ENCODE data around the gene NOX4. TPM values are rescaled to one million over a fixed set of nuclear protein-coding genes. Genes with fewer than 3 reads are reported as not detected.
"Not testable (repeated sequence)": the region's sequence is repeated elsewhere in the genome, so short reads cannot be mapped to it uniquely, and the experiment has no call there.

Gene NOX4
- total and polyA plus RNA-seq, 2 of the 8 experiments (the other 6 are each of a cell fraction or from before 2014, with no cell fraction given): 2.0 to 2.3 TPM

GRCh38 chr11:89288004-89288403 lies 203.2 kb downstream of the NOX4 start:
- H2AK5ac ChIP-seq (ENCODE audit: low read depth, low read length); H2BK120ac ChIP-seq (replicated peaks; ENCODE audit: low read depth, low read length); H3K18ac ChIP-seq (ENCODE audit: extremely low read depth, low read length); H3K36me3 ChIP-seq (ENCODE audit: control insufficient read depth in 2 of 4, insufficient read depth in 4 of 4, low read length in 3 of 4); H2BK15ac ChIP-seq (ENCODE audit: low read length); H4K20me1 ChIP-seq (replicated peaks in 1 of 2; ENCODE audit: control insufficient read depth in 1 of 2, insufficient read depth in 2 of 2, low read length in 2 of 2); H4K8ac ChIP-seq (ENCODE audit: extremely low read depth, insufficient read depth, low read length); FAIRE-seq; H3K4me2 ChIP-seq (ENCODE audit: insufficient read depth in 1 of 2, low read depth in 2 of 2, low read length in 2 of 2); H2BK5ac ChIP-seq (ENCODE audit: low read depth, low read length); H3K56ac ChIP-seq (replicated peaks; ENCODE audit: insufficient read length, low read depth, low read length); POLR2A ChIA-PET (ENCODE audit: partially characterized antibody); H3K23me2 ChIP-seq (ENCODE audit: low read depth, low read length); H2BK20ac ChIP-seq (ENCODE audit: low read length); H3K9me3 ChIP-seq (ENCODE audit: insufficient read depth in 2 of 2, low read depth in 1 of 2, low read length in 1 of 2); CTCF ChIA-PET (ENCODE audit: partially characterized antibody); H3K79me2 ChIP-seq (ENCODE audit: control insufficient read depth in 1 of 2, insufficient read depth in 2 of 2, low read length in 2 of 2); H3K27ac ChIP-seq (ENCODE audit: low read depth, low read length); H2BK12ac ChIP-seq (ENCODE audit: low read depth, low read length); H2AFZ ChIP-seq (ENCODE audit: low read length); H3K4ac ChIP-seq (replicated peaks; ENCODE audit: insufficient read length, low read depth, low read length); H3K27me3 ChIP-seq (replicated peaks in 1 of 4; ENCODE audit: control insufficient read depth in 3 of 4, extremely low read depth in 1 of 4, insufficient read depth in 3 of 4, low read length in 3 of 4); H3K9ac ChIP-seq (replicated peaks in 1 of 4; ENCODE audit: extremely low read depth in 1 of 4, low read depth in 3 of 4, low read length in 3 of 4); H4K5ac ChIP-seq (ENCODE audit: insufficient read length, low read depth, low read length); H4K91ac ChIP-seq (replicated peaks; ENCODE audit: insufficient read length, low read length); DNase-seq (ENCODE audit: low read depth in 1 of 2, low spot score in 2 of 2); H3K4me3 ChIP-seq (ENCODE audit: extremely low read depth in 1 of 4, insufficient read depth in 2 of 4, low read depth in 3 of 4, low read length in 4 of 4); H3K14ac ChIP-seq (ENCODE audit: insufficient read length); H3K4me1 ChIP-seq (replicated peaks in 1 of 4; ENCODE audit: control insufficient read depth in 3 of 4, insufficient read depth in 4 of 4, low read length in 3 of 4); H3K23ac ChIP-seq (ENCODE audit: insufficient read length); H3K79me1 ChIP-seq (ENCODE audit: low read depth, low read length): not testable (repeated sequence)
- WGBS, 2 experiments (ENCODE audit: extremely low coverage in 1 of 2, insufficient coverage in 1 of 2, insufficient read length in 1 of 2, insufficient replicate concordance in 2 of 2, low coverage in 1 of 2, low lambda C conversion rate in 2 of 2, missing lambda C conversion rate in 1 of 2): 98% methylated on average over 3 of the region's 3 CpGs; no CpG with 5 or more reads in 1 of the 2 experiments

DNA sequence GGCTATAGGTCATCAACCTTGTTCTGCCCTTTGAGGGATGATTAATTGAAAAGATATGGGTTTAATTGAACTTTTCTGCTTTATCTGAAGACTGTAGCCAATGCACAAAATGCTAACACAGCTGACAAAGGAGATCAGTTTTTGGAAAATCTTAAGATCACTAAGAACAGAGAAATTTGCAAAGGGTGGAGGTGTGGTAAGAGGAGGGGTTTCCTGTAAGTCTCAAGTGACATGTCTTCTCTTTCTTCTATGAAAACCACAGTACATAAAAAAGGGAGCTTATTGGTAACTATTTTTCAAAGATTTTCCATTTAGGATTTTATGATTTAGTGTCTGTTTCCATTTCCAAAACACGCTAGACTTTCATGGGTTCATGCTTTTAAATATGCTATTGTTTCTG lies 204.6 kb downstream of the NOX4 start:
- H4K91ac ChIP-seq (replicated peaks; ENCODE audit: insufficient read length, low read length); H3K4me1 ChIP-seq (replicated peaks in 1 of 4; ENCODE audit: control insufficient read depth in 3 of 4, insufficient read depth in 4 of 4, low read length in 3 of 4); H3K23ac ChIP-seq (ENCODE audit: insufficient read length); H2BK120ac ChIP-seq (replicated peaks; ENCODE audit: low read depth, low read length); H4K8ac ChIP-seq (ENCODE audit: extremely low read depth, insufficient read depth, low read length); H2AFZ ChIP-seq (ENCODE audit: low read length); H3K14ac ChIP-seq (ENCODE audit: insufficient read length); H3K9me3 ChIP-seq (ENCODE audit: insufficient read depth in 2 of 2, low read depth in 1 of 2, low read length in 1 of 2); H2BK15ac ChIP-seq (ENCODE audit: low read length); H3K4ac ChIP-seq (replicated peaks; ENCODE audit: insufficient read length, low read depth, low read length); H3K56ac ChIP-seq (replicated peaks; ENCODE audit: insufficient read length, low read depth, low read length); H3K27me3 ChIP-seq (replicated peaks in 1 of 4; ENCODE audit: control insufficient read depth in 3 of 4, extremely low read depth in 1 of 4, insufficient read depth in 3 of 4, low read length in 3 of 4); CTCF ChIA-PET (ENCODE audit: partially characterized antibody); H3K18ac ChIP-seq (ENCODE audit: extremely low read depth, low read length); H2BK12ac ChIP-seq (ENCODE audit: low read depth, low read length); DNase-seq (ENCODE audit: low read depth in 1 of 2, low spot score in 2 of 2); H2AK5ac ChIP-seq (ENCODE audit: low read depth, low read length); H3K79me2 ChIP-seq (ENCODE audit: control insufficient read depth in 1 of 2, insufficient read depth in 2 of 2, low read length in 2 of 2); H3K36me3 ChIP-seq (ENCODE audit: control insufficient read depth in 2 of 4, insufficient read depth in 4 of 4, low read length in 3 of 4); H4K5ac ChIP-seq (ENCODE audit: insufficient read length, low read depth, low read length); POLR2A ChIA-PET (ENCODE audit: partially characterized antibody); H3K4me3 ChIP-seq (ENCODE audit: extremely low read depth in 1 of 4, insufficient read depth in 2 of 4, low read depth in 3 of 4, low read length in 4 of 4); H2BK5ac ChIP-seq (ENCODE audit: low read depth, low read length); FAIRE-seq; H3K9ac ChIP-seq (replicated peaks in 1 of 4; ENCODE audit: extremely low read depth in 1 of 4, low read depth in 3 of 4, low read length in 3 of 4); H4K20me1 ChIP-seq (replicated peaks in 1 of 2; ENCODE audit: control insufficient read depth in 1 of 2, insufficient read depth in 2 of 2, low read length in 2 of 2); H3K4me2 ChIP-seq (ENCODE audit: insufficient read depth in 1 of 2, low read depth in 2 of 2, low read length in 2 of 2); H2BK20ac ChIP-seq (ENCODE audit: low read length); H3K23me2 ChIP-seq (ENCODE audit: low read depth, low read length); H3K27ac ChIP-seq (ENCODE audit: low read depth, low read length); H3K79me1 ChIP-seq (ENCODE audit: low read depth, low read length): not testable (repeated sequence)
- 87% methylated on average over 1 of the region's 1 CpG; no CpG with 5 or more reads in 1 of the 2 experiments for WGBS, 2 experiments (ENCODE audit: extremely low coverage in 1 of 2, insufficient coverage in 1 of 2, insufficient read length in 1 of 2, insufficient replicate concordance in 2 of 2, low coverage in 1 of 2, low lambda C conversion rate in 2 of 2, missing lambda C conversion rate in 1 of 2)

Data from H1 (cell line).